NCI-H524 treated with DMSO at 0.1 percent for 48 hours (cell line): ENCODE results near the gene PAX7.

Experiments used
- DNase-seq: peaks from one replicate; lab custom pipeline; 2025; lab: John Stamatoyannopoulos, UW

The PAX7 gene

DNA sequence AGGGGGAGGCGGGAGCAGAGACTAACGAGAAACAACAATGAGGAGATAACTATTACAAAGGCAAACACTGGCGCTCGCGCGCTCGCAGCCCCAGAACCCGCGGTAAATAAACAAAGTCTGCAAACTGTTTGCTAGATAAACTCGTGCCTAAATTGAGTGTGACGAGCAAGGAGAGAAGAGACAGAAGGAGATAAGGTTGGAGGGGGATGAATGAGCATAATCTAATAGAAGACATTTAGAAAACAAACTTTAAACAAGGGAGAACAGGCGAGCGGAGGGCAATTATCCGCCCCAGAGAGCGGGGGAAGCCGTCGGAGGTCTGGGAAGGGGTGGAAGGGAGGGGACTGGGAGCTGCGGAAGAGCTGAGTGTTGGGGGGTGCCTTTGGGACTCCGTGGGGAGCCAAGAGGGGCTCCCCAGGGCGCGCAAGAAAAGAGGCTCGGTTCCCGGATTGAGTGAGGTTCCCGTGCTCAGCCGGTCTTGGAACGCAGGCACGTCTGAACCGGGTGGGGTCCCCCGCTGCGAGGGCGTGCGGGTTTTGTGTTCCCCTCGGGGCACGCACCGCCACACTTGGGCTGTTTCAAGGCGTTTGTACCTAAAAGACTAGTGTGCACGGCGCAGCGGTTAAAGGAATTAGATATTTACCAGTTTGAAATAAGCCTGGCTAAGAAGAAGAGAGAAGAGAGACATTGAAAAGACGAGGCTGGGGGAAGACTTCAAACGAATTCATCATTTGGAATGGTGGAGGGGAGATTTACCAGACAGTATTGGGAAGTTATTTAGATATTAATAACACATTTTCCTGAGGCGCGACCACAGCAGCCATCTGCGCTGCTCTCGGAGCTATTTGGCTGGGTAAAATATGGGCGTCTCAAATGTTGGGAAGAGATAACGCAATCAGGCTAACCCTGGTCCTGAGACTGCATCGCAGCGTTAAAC, 10.6 kb downstream of the PAX7 start:
- no peak for DNase-seq

GRCh38 chr1:18642278-18643095, 11.8 kb downstream of the PAX7 start:
- no peak for DNase-seq

GRCh38 chr1:18643154-18644012, 12.7 kb downstream of the PAX7 start:
- no peak for DNase-seq

GRCh38 chr1:18644013-18644399, 13.4 kb downstream of the PAX7 start:
- DNase-seq, result no peak

DNA sequence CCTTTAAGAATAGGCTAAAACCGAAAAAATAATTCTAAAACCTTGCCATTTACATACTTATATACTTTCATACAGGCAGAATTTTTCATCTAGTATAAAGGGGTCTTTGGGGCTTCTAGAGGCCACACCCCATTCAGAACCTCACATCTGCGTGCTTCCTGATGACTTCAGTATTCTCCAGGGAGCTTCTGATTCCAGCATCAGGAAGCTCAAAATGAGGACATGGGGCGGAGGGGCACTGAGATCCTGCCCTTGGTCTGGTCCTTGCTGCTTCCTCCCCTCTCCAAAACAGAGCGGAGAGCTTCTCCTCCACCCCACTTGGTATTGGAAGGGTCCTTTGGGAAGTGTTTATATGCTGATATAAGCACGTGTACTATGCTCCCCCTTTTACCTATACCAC, 13.8 kb downstream of the PAX7 start:
- DNase-seq, result no peak

DNA sequence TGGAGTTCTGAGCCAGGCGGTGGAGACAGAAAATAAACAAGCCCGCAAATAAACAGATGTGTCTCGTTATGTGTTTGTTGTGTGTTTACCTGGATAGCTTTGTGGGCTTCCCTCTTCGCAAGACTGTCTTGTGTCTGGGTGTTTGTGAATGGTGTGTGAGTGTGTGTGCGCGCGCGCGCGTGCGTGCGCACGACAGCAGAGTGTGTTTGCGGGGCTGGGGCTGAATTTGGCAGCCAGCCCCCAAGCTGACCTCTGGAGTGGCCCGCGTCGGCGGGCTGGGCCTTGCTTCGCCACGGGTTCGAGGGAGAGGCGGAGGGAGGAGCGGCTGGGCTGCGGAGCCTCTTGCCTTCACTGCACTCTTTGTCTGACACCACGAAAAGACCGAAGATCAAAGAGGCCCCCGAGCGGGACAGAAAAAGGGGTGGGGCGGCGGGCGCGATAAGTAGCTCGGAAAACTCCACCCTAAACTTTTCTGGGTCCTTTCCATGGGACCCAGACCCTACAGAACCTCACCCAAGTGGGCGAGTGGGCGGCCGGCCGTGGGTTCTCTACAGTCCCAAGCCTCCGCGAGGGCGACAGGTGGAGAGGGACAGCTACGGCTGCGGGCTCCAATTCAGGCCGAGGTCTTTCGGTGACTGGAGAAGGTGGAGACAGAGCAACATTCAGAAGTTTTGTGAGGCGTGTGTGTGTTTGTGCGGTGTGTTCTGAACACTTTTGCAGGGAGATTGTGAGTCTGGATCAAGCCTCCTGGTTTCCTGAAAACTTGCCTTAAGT, 14.5 kb downstream of the PAX7 start:
- no peak for DNase-seq

DNA sequence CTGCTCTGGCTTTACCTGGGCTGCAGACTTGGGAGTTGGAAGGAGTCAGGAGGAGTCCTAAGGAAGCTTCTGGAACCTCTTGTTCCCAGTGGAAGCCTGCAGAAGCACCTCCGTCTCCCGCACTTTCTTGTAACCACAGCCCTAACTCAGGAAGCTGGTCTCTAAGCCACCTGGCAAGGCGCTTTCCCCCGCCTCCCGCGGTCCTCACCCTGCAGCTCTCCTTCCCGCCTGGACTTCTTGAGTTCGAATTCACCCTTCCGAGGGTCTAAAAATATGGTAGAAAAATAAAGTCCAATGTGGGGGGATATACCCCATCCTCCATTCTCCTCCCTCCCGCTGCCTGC, 15.1 kb downstream of the PAX7 start:
- DNase-seq, result no peak

DNA sequence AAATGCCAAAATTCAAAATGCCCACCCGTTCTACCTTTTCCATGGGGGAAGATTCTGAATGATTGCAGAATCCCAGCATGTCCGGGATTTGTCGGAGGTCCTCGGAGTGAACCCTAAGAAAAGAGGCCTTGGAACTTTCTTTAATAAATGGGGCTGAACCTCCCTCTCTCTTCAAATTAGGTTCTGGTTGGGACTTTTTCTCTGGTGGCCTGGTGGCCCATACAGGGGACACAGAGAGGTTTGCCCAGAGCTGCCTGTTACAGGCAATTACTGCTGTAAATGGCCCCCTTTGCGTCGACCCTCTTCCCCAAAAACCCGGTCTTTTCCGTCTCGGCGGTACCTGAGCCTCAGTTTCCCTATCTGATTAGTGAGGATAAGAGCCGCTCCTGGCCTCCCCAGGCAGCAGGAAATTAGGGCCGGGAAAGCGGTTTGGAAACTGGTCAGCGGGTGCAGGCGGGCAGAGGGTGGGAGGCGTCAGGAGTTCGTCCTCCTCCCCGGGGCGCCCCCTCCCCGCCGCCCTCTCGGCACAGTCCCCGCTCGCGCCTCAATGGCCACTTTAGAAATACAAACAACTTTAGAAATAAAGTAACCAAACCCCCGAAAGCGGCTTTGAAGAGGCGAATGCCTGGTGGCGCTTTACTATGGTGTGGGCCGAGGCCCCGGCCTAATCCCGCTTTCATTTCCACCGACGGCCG, 15.6 kb downstream of the PAX7 start:
- DNase-seq, result no peak

GRCh38 chr1:18646786-18647410, 16.3 kb downstream of the PAX7 start:
- DNase-seq, result no peak

GRCh38 chr1:18647681-18648214, 17.1 kb downstream of the PAX7 start:
- no peak for DNase-seq

DNA sequence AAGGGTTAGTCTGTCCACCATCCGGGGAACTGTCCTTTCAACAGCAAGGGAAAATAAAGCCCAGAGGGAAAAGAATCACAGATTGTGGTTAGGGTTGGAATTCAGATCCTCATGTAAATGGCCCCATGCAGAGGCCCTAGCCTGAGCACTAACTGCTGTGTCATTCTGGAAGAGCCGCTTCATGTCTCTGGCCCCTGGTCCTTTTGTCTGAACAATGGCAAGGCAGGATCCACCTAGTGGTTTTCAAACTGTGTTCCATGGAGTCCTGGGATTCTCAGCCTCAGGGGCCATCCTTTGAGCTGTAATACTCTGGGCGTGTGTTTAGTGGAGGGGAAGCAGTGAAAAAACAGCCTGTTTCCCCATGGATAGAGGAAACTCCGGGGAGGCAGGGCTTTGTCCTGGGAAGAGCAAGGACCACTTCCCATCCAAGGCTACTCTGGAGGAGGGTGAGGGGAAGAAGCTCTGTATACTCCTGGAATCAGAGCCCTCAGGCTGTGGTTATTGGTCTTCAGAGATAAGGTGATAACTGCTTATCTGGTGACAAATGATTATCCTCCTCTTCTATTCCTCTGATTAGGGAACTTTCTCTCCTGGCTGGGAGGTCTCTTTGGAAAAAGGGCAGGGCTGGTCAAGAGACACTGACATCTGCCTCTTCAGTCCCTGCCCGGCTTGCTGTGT, 19.2 kb downstream of the PAX7 start:
- no peak for DNase-seq

- no peak for DNase-seq
Measured at GRCh38 chr1:18651713-18652112, 21.1 kb downstream of the PAX7 start.

GRCh38 chr1:18652791-18653190, 22.1 kb downstream of the PAX7 start:
- DNase-seq, result no peak

GRCh38 chr1:18653367-18653766, 22.7 kb downstream of the PAX7 start:
- no peak for DNase-seq

GRCh38 chr1:18653916-18654315, 23.3 kb downstream of the PAX7 start:
- no peak for DNase-seq

GRCh38 chr1:18654599-18654998, 24.0 kb downstream of the PAX7 start:
- no peak for DNase-seq

GRCh38 chr1:18657506-18658201, 27.0 kb downstream of the PAX7 start:
- DNase-seq, result no peak

GRCh38 chr1:18658831-18659230, 28.2 kb downstream of the PAX7 start:
- DNase-seq, result no peak
